SK-N-DZ (cell line): ENCODE results near the gene PRKG1.
"Not testable (repeated sequence)": the region's sequence is repeated elsewhere in the genome, so short reads cannot be mapped to it uniquely, and the experiment has no call there.

ENCODE experiments used
- DNase-seq: peaks from one replicate; pipeline ENCODE4 v3.0.0-alpha.2; 2015; ENCODE audit warnings: low spot score

PRKG1 gene

GRCh38 chr10:52111101-52111891, 1037.0 kb downstream of the PRKG1 start:
- DNase-seq, result no peak

GRCh38 chr10:52115823-52116222, 1041.5 kb downstream of the PRKG1 start:
- no peak for DNase-seq

GRCh38 chr10:52119507-52119906, 1045.2 kb downstream of the PRKG1 start:
- no peak for DNase-seq

- DNase-seq, result no peak
Observed at GRCh38 chr10:52121688-52122087, 1047.4 kb downstream of the PRKG1 start.

- DNase-seq, result no peak
Observed at GRCh38 chr10:52128056-52128683, 1053.9 kb downstream of the PRKG1 start.

GRCh38 chr10:52129410-52130178, 1055.3 kb downstream of the PRKG1 start:
- DNase-seq, result no peak

- no peak for DNase-seq
Observed at GRCh38 chr10:52135101-52135500, 1060.8 kb downstream of the PRKG1 start.

GRCh38 chr10:52136921-52137320, 1062.6 kb downstream of the PRKG1 start:
- DNase-seq, result no peak

- DNase-seq, result no peak
Observed at GRCh38 chr10:52143338-52143737, 1069.1 kb downstream of the PRKG1 start.

- DNase-seq, result no peak
Observed at GRCh38 chr10:52145636-52146035, 1071.3 kb downstream of the PRKG1 start.

GRCh38 chr10:52146766-52147165, 1072.5 kb downstream of the PRKG1 start:
- DNase-seq, result no peak

GRCh38 chr10:52170776-52171175, 1096.5 kb downstream of the PRKG1 start:
- DNase-seq, result no peak

- DNase-seq, result no peak
Observed at GRCh38 chr10:52172581-52172980, 1098.3 kb downstream of the PRKG1 start.

GRCh38 chr10:52185256-52185655, 1111.0 kb downstream of the PRKG1 start:
- DNase-seq, result no peak

GRCh38 chr10:52187521-52188258, 1113.4 kb downstream of the PRKG1 start:
- DNase-seq, result no peak

GRCh38 chr10:52191049-52191448, 1116.8 kb downstream of the PRKG1 start:
- no peak for DNase-seq

GRCh38 chr10:52194191-52194590, 1119.9 kb downstream of the PRKG1 start:
- DNase-seq, result no peak

- DNase-seq, result no peak
Observed at GRCh38 chr10:52194716-52195115, 1120.4 kb downstream of the PRKG1 start.

GRCh38 chr10:52197098-52197497, 1122.8 kb downstream of the PRKG1 start:
- DNase-seq, result no peak

GRCh38 chr10:52198540-52198939, 1124.3 kb downstream of the PRKG1 start:
- no peak for DNase-seq

- not testable (repeated sequence) for DNase-seq
Observed at GRCh38 chr10:52204906-52205305, 1130.6 kb downstream of the PRKG1 start.

GRCh38 chr10:52208365-52208764, 1134.1 kb downstream of the PRKG1 start:
- no peak for DNase-seq
